Type B pancreatic cell (in vitro differentiated cells): Measurements from ENCODE around the gene MICALL2. TPM values are rescaled to one million over a fixed set of nuclear protein-coding genes. Genes with fewer than 3 reads are reported as not detected.

Source experiments
- DNase-seq: peaks from one replicate; pipeline ENCODE4 v3.0.0; 2021; ENCODE audit warnings: mixed read lengths; ENCODE audit not compliant: unreplicated experiment; ENCODE audit errors: extremely low spot score
- H3K27ac Mint-ChIP-seq: 2 replicates; pipeline ENCODE4 v1.8.0; 2021; ENCODE audit warnings: mild to moderate bottlenecking, mixed read lengths
- H3K27me3 Mint-ChIP-seq: 2 replicates; pipeline ENCODE4 v1.8.0; 2021; ENCODE audit warnings: mixed read lengths
- H3K36me3 Mint-ChIP-seq: 2 replicates; pipeline ENCODE4 v1.8.0; 2021; ENCODE audit warnings: mixed read lengths
- H3K4me1 Mint-ChIP-seq: one replicate; pipeline ENCODE4 v1.8.0; 2021; ENCODE audit warnings: mixed read lengths; ENCODE audit not compliant: unreplicated experiment
- H3K4me3 Mint-ChIP-seq: 2 replicates; pipeline ENCODE4 v1.8.0; 2021; ENCODE audit warnings: mild to moderate bottlenecking, mixed read lengths
- H3K9me3 Mint-ChIP-seq: 2 replicates; pipeline ENCODE4 v1.8.0; 2021; ENCODE audit warnings: mixed read lengths
- total RNA-seq: library from RNA; stranded (reverse); gene quantifications from 2 replicates; pipeline ENCODE4 v1.2.1, GENCODE V29; 2021; ENCODE audit warnings: low replicate concordance
- TF ChIP-seq, protein P1 (sequence below): fragments of 200-600 bp; sonication (generic); conservative IDR thresholded peaks from 2 replicates; pipeline ENCODE4 v1.5.0; 2021; ENCODE audit warnings: antibody characterized with exemption, mild to moderate bottlenecking

Gene MICALL2
- total RNA-seq, 1 donor from 2014 or later, result 12.3 TPM

DNA sequence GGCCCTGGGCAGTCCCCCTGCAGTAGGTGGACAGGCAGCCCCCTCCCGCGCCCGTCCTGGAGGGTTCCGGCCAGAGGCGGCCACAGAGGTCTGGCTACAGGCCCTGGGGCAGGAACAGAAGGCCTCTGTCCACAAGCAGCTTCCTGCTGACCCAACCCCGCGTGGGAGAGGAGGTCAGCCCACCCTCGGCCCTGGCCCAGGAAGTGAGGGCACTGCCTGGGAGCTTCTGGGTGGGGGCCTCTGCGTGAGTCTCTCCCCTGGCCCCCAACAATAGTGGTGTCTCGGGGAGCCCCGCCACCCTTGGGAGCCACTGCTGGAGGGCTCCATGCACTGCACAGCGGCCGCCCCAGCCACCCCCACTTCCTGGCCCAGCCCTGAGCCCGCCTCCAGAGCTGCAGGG lies 4.7 kb downstream of the MICALL2 start:
- TF ChIP-seq, protein P1, sequence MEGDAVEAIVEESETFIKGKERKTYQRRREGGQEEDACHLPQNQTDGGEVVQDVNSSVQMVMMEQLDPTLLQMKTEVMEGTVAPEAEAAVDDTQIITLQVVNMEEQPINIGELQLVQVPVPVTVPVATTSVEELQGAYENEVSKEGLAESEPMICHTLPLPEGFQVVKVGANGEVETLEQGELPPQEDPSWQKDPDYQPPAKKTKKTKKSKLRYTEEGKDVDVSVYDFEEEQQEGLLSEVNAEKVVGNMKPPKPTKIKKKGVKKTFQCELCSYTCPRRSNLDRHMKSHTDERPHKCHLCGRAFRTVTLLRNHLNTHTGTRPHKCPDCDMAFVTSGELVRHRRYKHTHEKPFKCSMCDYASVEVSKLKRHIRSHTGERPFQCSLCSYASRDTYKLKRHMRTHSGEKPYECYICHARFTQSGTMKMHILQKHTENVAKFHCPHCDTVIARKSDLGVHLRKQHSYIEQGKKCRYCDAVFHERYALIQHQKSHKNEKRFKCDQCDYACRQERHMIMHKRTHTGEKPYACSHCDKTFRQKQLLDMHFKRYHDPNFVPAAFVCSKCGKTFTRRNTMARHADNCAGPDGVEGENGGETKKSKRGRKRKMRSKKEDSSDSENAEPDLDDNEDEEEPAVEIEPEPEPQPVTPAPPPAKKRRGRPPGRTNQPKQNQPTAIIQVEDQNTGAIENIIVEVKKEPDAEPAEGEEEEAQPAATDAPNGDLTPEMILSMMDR, result no peak
- no peak for DNase-seq
- Mint-ChIP-seq H3K9me3 (no peaks in the 10 kb centered on the region), H3K4me1 (peaks cover 12% of the 10 kb centered on the region), H3K4me3 (no peak overlapping the region), H3K36me3 (no peaks in the 10 kb centered on the region), H3K27ac (no peak overlapping the region), H3K27me3 (no peaks in the 10 kb centered on the region)

DNA sequence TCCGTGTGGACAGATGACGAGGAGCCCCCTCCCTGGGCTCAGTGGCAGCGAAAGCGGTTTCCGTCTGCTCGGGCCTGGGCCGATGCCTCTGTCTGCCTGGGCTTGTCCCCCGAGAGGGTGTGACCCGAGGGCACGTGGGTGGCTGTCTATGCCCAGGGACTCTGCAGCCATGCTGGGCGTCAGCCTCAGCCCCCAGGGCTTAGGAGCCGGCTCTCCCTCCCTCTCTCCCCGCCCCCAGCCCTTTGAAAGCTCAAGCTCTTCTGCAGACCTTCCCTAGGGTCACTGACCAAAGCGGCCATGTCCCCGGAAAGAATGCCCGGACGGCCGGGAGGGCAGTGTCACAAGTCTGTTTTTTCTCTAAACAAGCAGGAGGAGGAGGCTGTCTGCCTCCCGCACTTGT lies 7.1 kb downstream of the MICALL2 start:
- H3K36me3 Mint-ChIP-seq, result no peaks in the 10 kb centered on the region
- no peaks in the 10 kb centered on the region for H3K27me3 Mint-ChIP-seq
- TF ChIP-seq, protein P1, result no peak
- DNase-seq, result no peak
- no peaks in the 10 kb centered on the region for H3K9me3 Mint-ChIP-seq
- H3K27ac Mint-ChIP-seq, result no peak overlapping the region
- H3K4me3 Mint-ChIP-seq, result no peak overlapping the region
- H3K4me1 Mint-ChIP-seq, result peaks cover 9% of the 10 kb centered on the region

DNA sequence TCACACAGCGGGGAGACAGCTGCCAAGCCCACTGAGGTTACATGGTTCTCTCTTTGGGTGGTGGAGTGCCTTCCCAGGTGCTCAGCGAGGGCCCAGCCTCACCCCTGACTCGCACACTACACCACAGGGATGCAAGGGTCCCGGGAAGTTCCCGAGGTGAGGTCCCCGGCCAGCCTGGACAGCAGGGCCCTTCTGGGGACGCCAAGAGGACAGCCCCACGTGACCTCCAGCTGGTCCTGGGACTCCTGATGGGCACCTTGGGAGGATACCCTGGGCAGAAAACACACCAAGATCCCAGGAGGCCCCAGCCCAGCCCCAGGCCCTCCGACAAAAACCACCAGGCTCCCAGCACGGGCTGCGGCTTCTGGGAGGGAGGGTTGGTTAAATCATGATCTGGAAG lies 8.3 kb downstream of the MICALL2 start:
- TF ChIP-seq, protein P1, result no peak
- Mint-ChIP-seq H3K4me1 (peaks cover 4% of the 10 kb centered on the region), H3K4me3 (no peak overlapping the region), H3K36me3 (no peaks in the 10 kb centered on the region), H3K27me3 (no peaks in the 10 kb centered on the region), H3K27ac (no peak overlapping the region), H3K9me3 (no peaks in the 10 kb centered on the region)
- no peak for DNase-seq

DNA sequence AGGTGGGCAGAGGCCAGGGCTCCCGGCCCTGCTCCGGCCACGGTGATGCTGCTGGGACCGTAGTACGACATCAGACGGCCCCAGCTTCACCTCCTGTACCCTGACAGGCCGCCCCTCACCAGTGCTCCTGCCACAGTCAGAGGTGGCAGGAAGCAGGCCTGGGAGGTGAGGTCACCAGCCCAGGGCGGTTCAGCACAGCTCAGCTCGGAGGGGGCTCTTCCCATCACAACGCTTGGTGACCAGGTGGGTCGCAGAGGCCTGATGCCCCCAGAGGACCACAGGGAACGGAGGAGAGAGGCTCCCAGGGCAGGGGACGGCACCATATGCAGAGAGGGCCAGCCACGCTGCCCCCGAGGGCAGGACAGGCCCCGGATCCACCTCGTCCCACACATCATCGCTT lies 8.8 kb downstream of the MICALL2 start:
- Mint-ChIP-seq H3K27me3 (no peaks in the 10 kb centered on the region), H3K9me3 (no peaks in the 10 kb centered on the region), H3K4me3 (no peak overlapping the region), H3K27ac (no peak overlapping the region), H3K36me3 (no peaks in the 10 kb centered on the region), H3K4me1 (peaks cover 4% of the 10 kb centered on the region)
- DNase-seq, result no peak
- TF ChIP-seq, protein P1, result no peak

DNA sequence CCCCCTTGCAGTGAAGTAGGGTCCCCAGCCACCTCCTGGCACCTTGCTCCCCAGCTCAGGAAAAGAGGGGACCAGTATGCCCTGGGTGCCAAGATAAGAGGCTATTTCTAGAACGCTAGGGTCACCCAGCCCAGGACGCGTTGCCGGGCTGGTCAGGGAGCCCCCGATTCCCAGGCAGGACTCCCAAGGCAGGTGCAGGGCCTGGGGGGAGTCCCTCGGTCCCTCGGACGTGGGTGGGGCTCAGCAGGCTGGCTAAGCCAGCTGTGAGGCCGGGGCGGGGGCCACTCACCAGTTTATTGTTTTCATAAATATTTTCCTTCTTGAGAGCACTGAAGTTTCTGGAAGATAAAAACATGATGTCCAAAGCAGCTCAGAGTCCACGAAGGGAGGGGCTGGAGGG lies 9.3 kb downstream of the MICALL2 start:
- H3K4me1 Mint-ChIP-seq, result peaks cover 4% of the 10 kb centered on the region
- H3K9me3 Mint-ChIP-seq, result no peaks in the 10 kb centered on the region
- no peaks in the 10 kb centered on the region for H3K27me3 Mint-ChIP-seq
- TF ChIP-seq, protein P1, result no peak
- H3K36me3 Mint-ChIP-seq, result no peaks in the 10 kb centered on the region
- no peak overlapping the region for H3K4me3 Mint-ChIP-seq
- no peak overlapping the region for H3K27ac Mint-ChIP-seq
- DNase-seq, result no peak

DNA sequence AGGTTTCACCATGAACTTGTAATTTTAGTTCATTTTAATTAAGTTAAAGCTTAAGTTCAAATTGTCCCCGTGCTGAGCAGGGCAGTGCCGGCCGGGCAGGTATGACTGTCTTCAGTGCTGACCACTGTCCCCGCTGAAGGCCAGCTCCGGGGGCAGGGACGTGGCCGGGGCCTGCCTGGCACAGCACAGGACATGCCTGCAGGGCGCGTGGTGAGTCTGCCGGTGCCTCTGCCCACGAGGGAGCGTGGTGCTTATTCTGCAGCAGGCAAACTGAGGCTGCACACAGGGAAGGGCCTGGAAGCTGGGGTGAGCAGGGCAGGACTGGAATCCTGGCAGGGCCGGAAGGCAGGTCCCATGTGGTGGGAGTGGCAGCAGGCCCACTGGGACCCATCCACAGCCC lies 9.8 kb downstream of the MICALL2 start:
- no peak overlapping the region for H3K4me3 Mint-ChIP-seq
- H3K27ac Mint-ChIP-seq, result no peak overlapping the region
- no peaks in the 10 kb centered on the region for H3K9me3 Mint-ChIP-seq
- DNase-seq, result no peak
- TF ChIP-seq, protein P1, result no peak
- H3K4me1 Mint-ChIP-seq, result peaks cover 4% of the 10 kb centered on the region
- H3K36me3 Mint-ChIP-seq, result no peaks in the 10 kb centered on the region
- H3K27me3 Mint-ChIP-seq, result no peaks in the 10 kb centered on the region
